B cell (primary cell): Measurements from ENCODE around the gene ZMYND19.
"Not testable (repeated sequence)": the region's sequence is repeated elsewhere in the genome, so short reads cannot be mapped to it uniquely, and the experiment has no call there.

Source experiments
- CTCF ChIP-seq: fragments of 200-600 bp; IDR thresholded peaks from one replicate; pipeline ENCODE4 v1.8.0; 2022; ENCODE audit warnings: antibody characterized with exemption, mild to moderate bottlenecking
- EZH2 ChIP-seq: IDR thresholded peaks from 2 replicates; pipeline ENCODE4 v1.6.1; 2012; ENCODE audit warnings: borderline replicate concordance, low read depth, mild to moderate bottlenecking, moderate library complexity, low read length; ENCODE audit not compliant: insufficient read depth, poor library complexity, severe bottlenecking

DNA sequence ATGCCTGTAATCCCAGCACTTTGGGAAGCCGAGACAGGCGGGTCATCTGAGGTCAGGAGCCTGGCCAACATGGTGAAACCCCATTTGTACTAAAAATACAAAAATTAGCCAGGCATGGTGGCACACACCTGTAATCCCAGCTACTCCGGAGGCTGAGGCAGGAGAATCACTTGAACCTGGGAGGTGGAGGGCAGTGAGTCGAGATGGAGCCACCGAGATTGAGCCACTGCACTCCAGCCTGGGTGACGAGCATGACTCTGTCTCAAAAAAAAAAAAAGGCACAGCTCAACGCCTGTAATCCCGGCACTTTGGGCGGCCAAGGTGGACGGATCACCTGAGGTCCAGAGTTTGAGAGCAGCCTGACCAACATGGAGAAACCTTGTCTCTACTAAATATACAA lies 36.7 kb downstream of the ZMYND19 start:
- not testable (repeated sequence) for TF ChIP-seq EZH2, CTCF
